Measurements from ENCODE around the gene DOHH.

The DOHH gene

DNA sequence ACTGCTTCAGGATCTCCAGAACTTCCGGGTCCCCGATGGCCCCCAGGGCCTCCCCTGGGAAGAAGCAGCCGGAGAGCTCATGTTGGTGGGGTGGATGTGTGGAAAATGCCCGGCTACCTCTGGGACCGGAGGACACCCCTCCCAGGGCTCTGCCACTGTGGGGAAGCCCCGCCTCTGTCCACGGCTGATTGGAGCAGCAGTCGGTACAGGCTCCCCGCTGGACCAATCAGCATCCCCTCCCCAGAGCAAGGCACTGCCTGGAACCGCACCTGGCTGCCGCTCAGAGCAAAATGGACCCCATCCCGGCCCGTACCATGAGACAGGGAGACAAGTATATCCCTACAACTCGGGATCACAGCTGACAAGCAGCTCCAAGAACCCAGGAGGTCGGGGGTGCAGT is 6.4 kb downstream of the DOHH start:
- TF ChIP-seq CREB1 (IDR thresholded peaks at IDR 0.05; ENCODE audit: low read depth) (no peak), FOXM1 (IDR thresholded peaks at IDR 0.05; ENCODE audit: borderline replicate concordance, low read depth) (no peak), REST (IDR thresholded peaks at IDR 0.05; ENCODE audit: low read depth) (no peak), ZBTB7A (IDR thresholded peaks at IDR 0.05; ENCODE audit: low read depth) (no peak), NFIC (IDR thresholded peaks at IDR 0.05) (no peak), YY1 (IDR thresholded peaks at IDR 0.05; ENCODE audit: low read depth) (no peak), EGR1 (IDR thresholded peaks at IDR 0.05) (no peak), TCF12 (IDR thresholded peaks at IDR 0.05; ENCODE audit: low read depth) (no peak), TAF1 (IDR thresholded peaks at IDR 0.05; ENCODE audit: low read depth) (no peak), RAD21 (IDR thresholded peaks at IDR 0.05; ENCODE audit: low read depth) (no peak), CEBPB (IDR thresholded peaks at IDR 0.05) (no peak)

GRCh38 chr19:3493651-3494050 is 6.8 kb downstream of the DOHH start:
- no peak for TF ChIP-seq YY1 (IDR thresholded peaks at IDR 0.05; ENCODE audit: low read depth)
- TF ChIP-seq NFIC (IDR thresholded peaks at IDR 0.05), result no peak
- TF ChIP-seq TEAD4 (IDR thresholded peaks at IDR 0.05), result no peak
- TF ChIP-seq EGR1 (IDR thresholded peaks at IDR 0.05), result no peak
- no peak for TF ChIP-seq REST (IDR thresholded peaks at IDR 0.05; ENCODE audit: low read depth)
- TF ChIP-seq RAD21 (IDR thresholded peaks at IDR 0.05; ENCODE audit: low read depth), result no peak
- no peak for TF ChIP-seq CREB1 (IDR thresholded peaks at IDR 0.05; ENCODE audit: low read depth)
- TF ChIP-seq CEBPB (IDR thresholded peaks at IDR 0.05), result no peak
- TF ChIP-seq TAF1 (IDR thresholded peaks at IDR 0.05; ENCODE audit: low read depth), result no peak
- no peak for TF ChIP-seq TCF12 (IDR thresholded peaks at IDR 0.05; ENCODE audit: low read depth)
- TF ChIP-seq, protein P1, sequence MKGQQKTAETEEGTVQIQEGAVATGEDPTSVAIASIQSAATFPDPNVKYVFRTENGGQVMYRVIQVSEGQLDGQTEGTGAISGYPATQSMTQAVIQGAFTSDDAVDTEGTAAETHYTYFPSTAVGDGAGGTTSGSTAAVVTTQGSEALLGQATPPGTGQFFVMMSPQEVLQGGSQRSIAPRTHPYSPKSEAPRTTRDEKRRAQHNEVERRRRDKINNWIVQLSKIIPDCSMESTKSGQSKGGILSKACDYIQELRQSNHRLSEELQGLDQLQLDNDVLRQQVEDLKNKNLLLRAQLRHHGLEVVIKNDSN (IDR thresholded peaks at IDR 0.05), result no peak

- TF ChIP-seq ZBTB7A (IDR thresholded peaks at IDR 0.05; ENCODE audit: low read depth), result no peak
These were observed 7.6 kb downstream of the DOHH start for GRCh38 chr19:3492919-3493318.

GRCh38 chr19:3492131-3492839 is 8.2 kb downstream of the DOHH start:
- TF ChIP-seq ZBTB7A (IDR thresholded peaks at IDR 0.05; ENCODE audit: low read depth), result peak; percentile 30; the same call in 1 of the 2 replicates
- TF ChIP-seq, protein P1 (IDR thresholded peaks at IDR 0.05), result no peak
- no peak for TF ChIP-seq FOXM1 (IDR thresholded peaks at IDR 0.05; ENCODE audit: borderline replicate concordance, low read depth)

- TF ChIP-seq EP300 (IDR thresholded peaks at IDR 0.05; ENCODE audit: borderline replicate concordance) (no peak), TAF1 (IDR thresholded peaks at IDR 0.05; ENCODE audit: low read depth) (no peak), FOXM1 (IDR thresholded peaks at IDR 0.05; ENCODE audit: borderline replicate concordance, low read depth) (no peak), ZBTB7A (IDR thresholded peaks at IDR 0.05; ENCODE audit: low read depth) (no peak), TEAD4 (IDR thresholded peaks at IDR 0.05) (no peak), YY1 (IDR thresholded peaks at IDR 0.05; ENCODE audit: low read depth) (no peak), RAD21 (IDR thresholded peaks at IDR 0.05; ENCODE audit: low read depth) (no peak), CREB1 (IDR thresholded peaks at IDR 0.05; ENCODE audit: low read depth) (no peak), EGR1 (IDR thresholded peaks at IDR 0.05) (no peak), TCF12 (IDR thresholded peaks at IDR 0.05; ENCODE audit: low read depth) (no peak), CEBPB (IDR thresholded peaks at IDR 0.05) (no peak), REST (IDR thresholded peaks at IDR 0.05; ENCODE audit: low read depth) (no peak), NFIC (IDR thresholded peaks at IDR 0.05) (no peak)
- TF ChIP-seq, protein P1 (IDR thresholded peaks at IDR 0.05), result no peak
- TF ChIP-seq, protein P2, sequence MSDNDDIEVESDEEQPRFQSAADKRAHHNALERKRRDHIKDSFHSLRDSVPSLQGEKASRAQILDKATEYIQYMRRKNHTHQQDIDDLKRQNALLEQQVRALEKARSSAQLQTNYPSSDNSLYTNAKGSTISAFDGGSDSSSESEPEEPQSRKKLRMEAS (IDR thresholded peaks at IDR 0.05), result no peak
These were observed 8.9 kb downstream of the DOHH start for GRCh38 chr19:3491396-3492119.
